Neuron (in vitro differentiated cells): Measurements from ENCODE around the gene SIT1.

Experiments
- H2AFZ ChIP-seq: one replicate; pipeline ENCODE4 v1.6.1; 2013; ENCODE audit warnings: low read depth, mild to moderate bottlenecking, inconsistent platforms, low read length, moderate library complexity
- H3K27me3 ChIP-seq: one replicate; pipeline ENCODE4 v1.6.1; 2013; ENCODE audit warnings: low read length; ENCODE audit not compliant: insufficient read depth
- H3K36me3 ChIP-seq: one replicate; pipeline ENCODE4 v1.6.1; 2013; ENCODE audit warnings: low read length; ENCODE audit not compliant: insufficient read depth
- H3K4me1 ChIP-seq: one replicate; pipeline ENCODE4 v1.6.1; 2013; ENCODE audit warnings: low read length; ENCODE audit not compliant: insufficient read depth
- H3K4me3 ChIP-seq: 2 replicates; pipeline ENCODE4 v1.5.1; 2013; ENCODE audit warnings: mild to moderate bottlenecking, low read length, moderate library complexity
- H3K9me3 ChIP-seq: one replicate; pipeline ENCODE4 v1.6.1; 2013; ENCODE audit warnings: low read length

Gene SIT1

GRCh38 chr9:35679766-35680330 lies 29.1 kb upstream of the SIT1 start:
- peaks cover 4% of the 10 kb centered on the region for H3K27me3 ChIP-seq

DNA sequence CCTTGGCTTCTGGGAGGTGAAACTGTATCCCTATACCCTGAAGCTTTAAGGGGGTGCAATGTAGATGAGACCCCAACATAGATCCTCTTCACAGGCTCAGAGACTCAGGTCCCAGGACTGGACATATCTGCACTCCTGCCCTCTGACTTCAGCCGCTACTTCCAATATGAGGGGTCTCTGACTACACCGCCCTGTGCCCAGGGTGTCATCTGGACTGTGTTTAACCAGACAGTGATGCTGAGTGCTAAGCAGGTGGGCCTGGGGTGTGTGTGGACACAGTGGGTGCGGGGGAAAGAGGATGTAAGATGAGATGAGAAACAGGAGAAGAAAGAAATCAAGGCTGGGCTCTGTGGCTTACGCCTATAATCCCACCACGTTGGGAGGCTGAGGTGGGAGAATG lies 28.4 kb upstream of the SIT1 start:
- H3K4me1 ChIP-seq, result no peaks in the 10 kb centered on the region
- no peak overlapping the region for H2AFZ ChIP-seq
- H3K27me3 ChIP-seq, result peaks cover 9% of the 10 kb centered on the region
- no peaks in the 10 kb centered on the region for H3K36me3 ChIP-seq
- no peaks in the 10 kb centered on the region for H3K9me3 ChIP-seq
- no peak overlapping the region for H3K4me3 ChIP-seq

More at GRCh38 chr9:35679766-35680330, 29.1 kb upstream of the SIT1 start:
- H3K36me3 ChIP-seq, result no peaks in the 10 kb centered on the region
- no peaks in the 10 kb centered on the region for H3K9me3 ChIP-seq
- no peaks in the 10 kb centered on the region for H3K4me1 ChIP-seq
- H3K4me3 ChIP-seq, result no peak overlapping the region
- H2AFZ ChIP-seq, result no peak overlapping the region

- no peaks in the 10 kb centered on the region for H3K36me3 ChIP-seq
- H3K4me1 ChIP-seq, result no peaks in the 10 kb centered on the region
- no peak overlapping the region for H2AFZ ChIP-seq
Observed at GRCh38 chr9:35675732-35676392, 25.1 kb upstream of the SIT1 start.

GRCh38 chr9:35675204-35675603 lies 24.5 kb upstream of the SIT1 start:
- peaks cover 13% of the 10 kb centered on the region for H3K27me3 ChIP-seq
- H3K4me1 ChIP-seq, result no peaks in the 10 kb centered on the region
- H2AFZ ChIP-seq, result no peak overlapping the region
- H3K4me3 ChIP-seq, result no peak overlapping the region
- no peaks in the 10 kb centered on the region for H3K36me3 ChIP-seq
- H3K9me3 ChIP-seq, result no peaks in the 10 kb centered on the region

More at GRCh38 chr9:35675732-35676392, 25.1 kb upstream of the SIT1 start:
- Histone ChIP-seq H3K27me3 (peaks cover 13% of the 10 kb centered on the region), H3K9me3 (no peaks in the 10 kb centered on the region), H3K4me3 (no peak overlapping the region)

GRCh38 chr9:35674025-35674361 lies 23.3 kb upstream of the SIT1 start:
- Histone ChIP-seq H3K4me1 (no peaks in the 10 kb centered on the region), H3K4me3 (no peak overlapping the region), H3K36me3 (no peaks in the 10 kb centered on the region), H3K27me3 (peaks cover 13% of the 10 kb centered on the region), H2AFZ (no peak overlapping the region), H3K9me3 (no peaks in the 10 kb centered on the region)

GRCh38 chr9:35673132-35674024 lies 22.6 kb upstream of the SIT1 start, which contains the start of gene CA9:
CA9 (plus strand) TSS chr9:35673928; CDS start chr9:35673960, 32 bp downstream.
- H3K27me3 ChIP-seq, result peaks cover 13% of the 10 kb centered on the region
- H3K4me3 ChIP-seq, result no peak within 1 kb of the TSS
- H3K9me3 ChIP-seq, result no peaks in the 10 kb centered on the region

GRCh38 chr9:35669331-35670145 lies 18.8 kb upstream of the SIT1 start:
- peaks cover 4% of the 10 kb centered on the region for H3K4me1 ChIP-seq
- no peaks in the 10 kb centered on the region for H3K36me3 ChIP-seq
- no peak overlapping the region for H2AFZ ChIP-seq
- H3K9me3 ChIP-seq, result no peaks in the 10 kb centered on the region
- H3K4me3 ChIP-seq, result no peak overlapping the region
- peaks cover 7% of the 10 kb centered on the region for H3K27me3 ChIP-seq

More at GRCh38 chr9:35673132-35674024, 22.6 kb upstream of the SIT1 start, which contains the start of gene CA9:
- Histone ChIP-seq H2AFZ (no peak within 1 kb of the TSS), H3K36me3 (no peaks in the 10 kb centered on the region), H3K4me1 (no peaks in the 10 kb centered on the region)

- no peaks in the 10 kb centered on the region for H3K9me3 ChIP-seq
- H3K36me3 ChIP-seq, result peaks cover 2% of the 10 kb centered on the region
- peaks cover 13% of the 10 kb centered on the region for H3K4me1 ChIP-seq
- no peak overlapping the region for H3K4me3 ChIP-seq
- no peak overlapping the region for H2AFZ ChIP-seq
- H3K27me3 ChIP-seq, result no peaks in the 10 kb centered on the region
Observed at GRCh38 chr9:35667939-35668338, 17.2 kb upstream of the SIT1 start.

GRCh38 chr9:35666549-35666948 lies 15.8 kb upstream of the SIT1 start:
- H2AFZ ChIP-seq, result no peak overlapping the region
- H3K4me3 ChIP-seq, result no peak overlapping the region
- no peaks in the 10 kb centered on the region for H3K27me3 ChIP-seq
- H3K9me3 ChIP-seq, result no peaks in the 10 kb centered on the region
- peaks cover 10% of the 10 kb centered on the region for H3K36me3 ChIP-seq
- H3K4me1 ChIP-seq, result peaks cover 13% of the 10 kb centered on the region

- Histone ChIP-seq H3K4me3 (no peak overlapping the region), H3K27me3 (no peaks in the 10 kb centered on the region), H3K4me1 (peaks cover 13% of the 10 kb centered on the region), H3K9me3 (no peaks in the 10 kb centered on the region), H2AFZ (no peak overlapping the region), H3K36me3 (peaks cover 15% of the 10 kb centered on the region)
Observed at GRCh38 chr9:35666045-35666444, 15.3 kb upstream of the SIT1 start.

DNA sequence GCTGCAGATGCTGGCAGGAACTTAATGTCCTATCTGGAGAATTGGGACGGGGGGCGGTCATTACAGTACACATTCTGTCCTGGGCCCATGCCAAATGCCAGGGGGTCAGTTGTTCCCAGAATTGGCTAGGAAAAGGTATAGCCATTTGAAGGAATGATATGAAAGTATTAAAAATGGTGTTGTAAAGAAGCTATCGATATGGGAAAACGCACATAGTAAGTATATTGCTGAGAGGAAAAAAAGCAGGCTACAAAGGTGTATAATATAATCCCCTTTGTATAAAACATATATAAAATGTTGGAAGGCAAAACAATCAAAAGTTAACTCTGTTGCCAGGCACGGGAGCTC lies 14.7 kb upstream of the SIT1 start:
- Histone ChIP-seq H3K36me3 (peaks cover 21% of the 10 kb centered on the region), H2AFZ (peak overlapping the region; percentile 41), H3K4me3 (peak overlapping the region; percentile 61)

DNA sequence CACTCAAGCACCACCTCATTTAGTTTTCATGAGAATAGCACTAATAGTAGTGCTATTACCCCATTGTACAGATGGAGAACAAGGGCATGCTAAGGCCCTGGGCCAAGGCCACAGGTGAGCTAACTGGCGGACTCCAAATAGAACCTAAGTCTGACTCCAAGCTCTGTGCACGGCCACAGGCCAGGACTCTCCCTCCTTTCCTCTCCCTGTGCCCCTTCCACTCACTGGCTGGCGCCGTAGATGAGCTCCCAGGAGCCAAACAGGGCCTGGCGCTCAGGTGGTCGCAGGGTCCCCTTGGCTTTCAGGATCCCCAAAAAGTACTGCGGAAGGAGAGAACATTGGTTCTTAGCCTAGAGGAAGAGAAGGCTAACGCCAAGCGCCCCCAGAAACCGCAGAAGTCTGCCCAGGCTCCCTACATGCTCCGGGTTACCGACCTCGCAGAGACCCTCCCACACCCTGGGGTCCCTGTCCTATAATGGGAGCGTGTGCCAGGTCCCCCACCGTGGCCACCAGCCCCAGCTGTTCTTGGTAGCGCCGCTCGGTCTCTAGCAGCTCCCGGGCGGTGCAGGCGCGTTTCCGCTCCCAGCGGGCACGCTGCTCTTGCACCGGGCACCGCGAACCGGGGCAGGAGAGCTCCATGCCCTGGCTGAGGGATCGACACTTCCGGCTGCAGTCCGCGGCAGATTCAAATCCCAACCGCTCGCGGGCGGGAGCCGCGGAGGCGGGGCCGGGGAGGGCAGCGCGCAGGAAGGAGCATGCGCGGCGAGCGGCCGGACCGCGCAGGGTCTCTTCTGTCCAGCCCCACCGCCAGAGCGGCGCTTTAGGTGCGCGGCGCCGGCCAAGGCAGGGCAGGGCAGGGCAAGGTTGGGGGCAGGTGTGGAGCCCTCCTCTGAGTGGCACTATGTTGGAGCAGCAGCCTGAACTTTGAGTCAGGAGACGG lies 14.1 kb upstream of the SIT1 start, which contains the start of gene ARHGEF39:
Gene ARHGEF39 (minus strand): TSS at position 665 of the 940 bp plus-strand sequence. CDS start 26 bp downstream, at position 639.
- H3K4me1 ChIP-seq, result peaks cover 13% of the 10 kb centered on the region
- peak within 1 kb of the TSS; percentile 61 for H3K4me3 ChIP-seq
- no peaks in the 10 kb centered on the region for H3K27me3 ChIP-seq
- peaks cover 26% of the 10 kb centered on the region for H3K36me3 ChIP-seq
- no peaks in the 10 kb centered on the region for H3K9me3 ChIP-seq
- peak within 1 kb of the TSS; percentile 41 for H2AFZ ChIP-seq

More for the DNA sequence above, 14.7 kb upstream of the SIT1 start:
- H3K9me3 ChIP-seq, result no peaks in the 10 kb centered on the region
- H3K4me1 ChIP-seq, result peaks cover 13% of the 10 kb centered on the region
- H3K27me3 ChIP-seq, result no peaks in the 10 kb centered on the region
